ENCODE measurements around the gene PDF. TPM values are rescaled to one million over a fixed set of nuclear protein-coding genes. Genes with fewer than 3 reads are reported as not detected.

The PDF gene
- total RNA-seq, 1 donor from 2014 or later: 20.1 TPM

DNA sequence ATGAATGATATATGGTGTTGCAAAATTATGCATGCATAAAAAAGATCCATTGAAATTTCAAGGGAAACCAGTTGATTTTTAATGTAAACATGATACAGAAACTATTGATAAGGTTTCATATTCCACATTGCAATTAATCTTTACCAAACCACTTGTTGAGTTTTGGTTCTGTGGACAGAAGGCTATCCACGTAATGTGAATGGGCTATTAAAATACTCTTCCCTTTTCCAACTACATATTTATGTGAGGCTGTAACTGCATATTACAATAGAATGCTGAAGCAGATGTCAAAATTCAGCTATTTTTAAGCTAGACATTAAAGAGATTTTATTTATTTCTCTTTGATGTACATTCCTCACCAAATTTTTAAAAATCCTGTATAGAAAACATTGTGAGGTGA, 53.0 kb downstream of the PDF start:
- no peak for DNase-seq (ENCODE audit: low read depth, low spot score)
- Mint-ChIP-seq H3K9me3 (no peaks in the 10 kb centered on the region), H3K27me3 (ENCODE audit: low read depth) (no peaks in the 10 kb centered on the region), H3K27ac (ENCODE audit: unreplicated experiment) (no peak overlapping the region), H3K4me3 (no peak overlapping the region), H3K36me3 (ENCODE audit: low read depth) (peaks cover 16% of the 10 kb centered on the region), H3K4me1 (no peaks in the 10 kb centered on the region)
- TF ChIP-seq, protein P1, sequence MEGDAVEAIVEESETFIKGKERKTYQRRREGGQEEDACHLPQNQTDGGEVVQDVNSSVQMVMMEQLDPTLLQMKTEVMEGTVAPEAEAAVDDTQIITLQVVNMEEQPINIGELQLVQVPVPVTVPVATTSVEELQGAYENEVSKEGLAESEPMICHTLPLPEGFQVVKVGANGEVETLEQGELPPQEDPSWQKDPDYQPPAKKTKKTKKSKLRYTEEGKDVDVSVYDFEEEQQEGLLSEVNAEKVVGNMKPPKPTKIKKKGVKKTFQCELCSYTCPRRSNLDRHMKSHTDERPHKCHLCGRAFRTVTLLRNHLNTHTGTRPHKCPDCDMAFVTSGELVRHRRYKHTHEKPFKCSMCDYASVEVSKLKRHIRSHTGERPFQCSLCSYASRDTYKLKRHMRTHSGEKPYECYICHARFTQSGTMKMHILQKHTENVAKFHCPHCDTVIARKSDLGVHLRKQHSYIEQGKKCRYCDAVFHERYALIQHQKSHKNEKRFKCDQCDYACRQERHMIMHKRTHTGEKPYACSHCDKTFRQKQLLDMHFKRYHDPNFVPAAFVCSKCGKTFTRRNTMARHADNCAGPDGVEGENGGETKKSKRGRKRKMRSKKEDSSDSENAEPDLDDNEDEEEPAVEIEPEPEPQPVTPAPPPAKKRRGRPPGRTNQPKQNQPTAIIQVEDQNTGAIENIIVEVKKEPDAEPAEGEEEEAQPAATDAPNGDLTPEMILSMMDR (conservative IDR thresholded peaks at IDR 0.05): no peak

Other genes with a start within 250 kb of the PDF start
- gene HAS3, start 224.9 kb downstream of the PDF start, total RNA-seq: 2.9 and 4.2 TPM in 2 replicates
- 139 and 156 TPM in 2 replicates for gene CHTF8, start 198.0 kb downstream of the PDF start, total RNA-seq
- 78.5 and 80.1 TPM in 2 replicates for gene UTP4, start 197.9 kb downstream of the PDF start, total RNA-seq
- 28.9 and 31.5 TPM in 2 replicates for gene SNTB2, start 143.4 kb downstream of the PDF start, total RNA-seq
- gene VPS4A, start 19.2 kb downstream of the PDF start, total RNA-seq: 35.3 and 36.5 TPM in 2 replicates
- gene COG8, start 9.0 kb upstream of the PDF start, total RNA-seq: 64.2 and 67.6 TPM in 2 replicates
- 42.0 and 42.3 TPM in 2 replicates for gene NIP7, start 9.2 kb upstream of the PDF start, total RNA-seq
- gene TMED6, start 21.2 kb upstream of the PDF start, total RNA-seq: 0.56 and 0.82 TPM in 2 replicates
- gene TERF2, start 55.4 kb upstream of the PDF start, total RNA-seq: 47.1 and 52.1 TPM in 2 replicates
- gene CYB5B, start 94.0 kb upstream of the PDF start, total RNA-seq: 209 and 221 TPM in 2 replicates
- gene NFAT5, start 235.4 kb upstream of the PDF start, total RNA-seq: 25.6 and 28.8 TPM in 2 replicates

Data from neural crest cell (in vitro differentiated cells).